ENCODE data around the gene PHF12.

DNA sequence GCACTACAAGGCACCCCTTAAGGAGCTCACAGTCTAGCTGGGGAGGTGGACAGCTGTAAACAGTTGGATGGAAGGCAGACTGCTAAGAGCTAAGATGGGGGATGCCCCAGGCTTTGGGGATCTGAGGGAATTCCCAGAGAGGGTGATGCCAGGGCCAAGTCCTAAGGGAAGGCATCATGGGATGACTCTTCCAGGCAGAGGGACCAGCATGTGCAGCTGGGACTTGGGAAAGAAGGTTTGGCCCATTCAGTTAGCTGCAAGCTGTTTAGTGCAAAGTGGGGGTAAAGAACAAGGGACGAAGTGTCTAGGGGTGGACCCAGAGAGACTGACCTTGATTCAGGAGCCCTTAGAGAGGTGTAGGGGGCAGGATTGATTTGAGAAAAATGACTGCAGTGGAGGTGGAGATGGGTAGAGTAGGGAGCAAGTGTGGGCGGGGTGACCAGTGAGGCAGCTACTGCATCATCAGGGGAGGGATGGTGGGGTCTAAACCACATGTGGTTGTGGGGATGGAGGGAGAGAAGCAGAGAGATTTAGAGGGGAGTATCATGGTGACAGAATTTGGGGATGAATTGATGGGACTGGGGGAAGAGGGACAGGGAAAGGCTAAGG lies 27.1 kb upstream of the PHF12 start:
- no peak for TF ChIP-seq EP300 (IDR thresholded peaks at IDR 0.05)
- no peak for TF ChIP-seq POLR2A (IDR thresholded peaks at IDR 0.05)

Data from upper lobe of left lung (tissue), 4 donors.